WTC11 (cell line): ENCODE results near the gene CCDC71L. TPM values are rescaled to one million over a fixed set of nuclear protein-coding genes. Genes with fewer than 3 reads are reported as not detected.

Experiments used
- ATAC-seq: fragments of 200-7000 bp; cut with Tn5 transposase; 2 replicates; pipeline ENCODE4 v1.10.0; 2021; ENCODE audit warnings: mild to moderate bottlenecking, moderate library complexity
- CTCF ChIA-PET: fragments of 300-600 bp; sonication (Branson Sonifier 250); formaldehyde crosslinking; loops from one replicate; lab custom pipeline; 2021; ENCODE audit warnings: antibody characterized with exemption; lab: Charles Lee
- POLR2A ChIA-PET: fragments of 350-600 bp; sonication (Branson Sonifier 250); formaldehyde crosslinking; loops from one replicate; lab custom pipeline; 2021; ENCODE audit warnings: antibody characterized with exemption; lab: Charles Lee
- DNase-seq: peaks from one replicate; pipeline ENCODE4 v3.0.0; 2021; ENCODE audit warnings: low spot score
- H3K27ac Mint-ChIP-seq: 2 replicates; pipeline ENCODE4 v1.8.0; 2021; ENCODE audit warnings: mixed read lengths
- H3K27me3 Mint-ChIP-seq: 2 replicates; pipeline ENCODE4 v1.8.0; 2021; ENCODE audit warnings: low read depth, mild to moderate bottlenecking, moderate library complexity, mixed read lengths
- H3K36me3 Mint-ChIP-seq: 2 replicates; pipeline ENCODE4 v1.8.0; 2021; ENCODE audit warnings: mixed read lengths
- H3K4me1 Mint-ChIP-seq: 2 replicates; pipeline ENCODE4 v1.8.0; 2022; ENCODE audit warnings: mixed read lengths
- H3K4me3 Mint-ChIP-seq: 2 replicates; pipeline ENCODE4 v1.8.0; 2021; ENCODE audit warnings: mild to moderate bottlenecking, moderate library complexity, mixed read lengths
- H3K9me3 Mint-ChIP-seq: 2 replicates; pipeline ENCODE4 v1.8.0; 2021; ENCODE audit warnings: mixed read lengths
- ARID4B ChIP-seq: sonication (generic); formaldehyde crosslinking; IDR thresholded peaks from 2 replicates; pipeline ENCODE4 v1.8.0; 2023; ENCODE audit warnings: missing genetic modification reagents, mild to moderate bottlenecking, borderline replicate concordance
- CDX4 ChIP-seq: fragments of 250-450 bp; sonication (Bioruptor Pico); IDR thresholded peaks from 2 replicates; pipeline ENCODE4 v1.9.0; 2021; ENCODE audit warnings: moderate library complexity, mild to moderate bottlenecking, inconsistent platforms, borderline replicate concordance
- FOXP1 ChIP-seq: sonication (generic); formaldehyde crosslinking; IDR thresholded peaks from 2 replicates; pipeline ENCODE4 v1.8.0; 2022; ENCODE audit warnings: missing genetic modification reagents, mild to moderate bottlenecking, moderate library complexity, borderline replicate concordance
- JUN ChIP-seq: sonication (generic); formaldehyde crosslinking; IDR thresholded peaks from 2 replicates; pipeline ENCODE4 v1.8.0; 2023; ENCODE audit warnings: mild to moderate bottlenecking, missing genetic modification reagents
- NFATC4 ChIP-seq: fragments of 250-450 bp; sonication (Bioruptor Pico); IDR thresholded peaks from 2 replicates; pipeline ENCODE4 v1.9.0; 2021; ENCODE audit warnings: mild to moderate bottlenecking
- NFYB ChIP-seq: sonication (generic); formaldehyde crosslinking; conservative IDR thresholded peaks from 2 replicates; pipeline ENCODE4 v1.8.0; 2022; ENCODE audit warnings: low read depth, missing genetic modification reagents
- NR3C1 ChIP-seq: sonication (generic); formaldehyde crosslinking; conservative IDR thresholded peaks from 2 replicates; pipeline ENCODE4 v1.8.1; 2023; ENCODE audit warnings: low read depth, mild to moderate bottlenecking, missing genetic modification reagents
- PRRX2 ChIP-seq: fragments of 250-450 bp; sonication (Bioruptor Pico); IDR thresholded peaks from 2 replicates; pipeline ENCODE4 v1.8.0; 2021; ENCODE audit warnings: mild to moderate bottlenecking
- USF2 ChIP-seq: sonication (generic); formaldehyde crosslinking; IDR thresholded peaks from 2 replicates; pipeline ENCODE4 v1.8.1; 2023; ENCODE audit warnings: mild to moderate bottlenecking, missing genetic modification reagents, moderate library complexity
- ZNF138 ChIP-seq: sonication (generic); formaldehyde crosslinking; conservative IDR thresholded peaks from 2 replicates; pipeline ENCODE4 v1.8.1; 2022; ENCODE audit warnings: mild to moderate bottlenecking, moderate library complexity, missing genetic modification reagents
- ZNF219 ChIP-seq: sonication (generic); formaldehyde crosslinking; IDR thresholded peaks from 2 replicates; pipeline ENCODE4 v1.8.0; 2023; ENCODE audit warnings: missing genetic modification reagents, mild to moderate bottlenecking, borderline replicate concordance
- ZNF396 ChIP-seq: fragments of 250-450 bp; sonication (Bioruptor Pico); IDR thresholded peaks from 2 replicates; pipeline ENCODE4 v1.8.0; 2021; ENCODE audit warnings: mild to moderate bottlenecking, moderate library complexity, borderline replicate concordance
- ZNF423 ChIP-seq: fragments of 250-450 bp; sonication (Bioruptor Pico); IDR thresholded peaks from 2 replicates; pipeline ENCODE4 v2.1.2; 2022; ENCODE audit warnings: mild to moderate bottlenecking, moderate library complexity
- ZSCAN18 ChIP-seq: fragments of 250-450 bp; sonication (Bioruptor Pico); IDR thresholded peaks from 2 replicates; pipeline ENCODE4 v2.1.2; 2022; ENCODE audit warnings: mild to moderate bottlenecking, moderate library complexity
- total RNA-seq: library from RNA; stranded (reverse); gene quantifications from 3 replicates; pipeline ENCODE4 v1.2.3, GENCODE V29; 2021

CCDC71L gene
- total RNA-seq, 1 experiment from 2014 or later = 21.5 TPM

- ATAC-seq = no peak
- no peak overlapping the region for H3K4me3 Mint-ChIP-seq
Observed at GRCh38 chr7:106683941-106684340, 23.0 kb upstream of the CCDC71L start.

GRCh38 chr7:106681815-106682495, 21.0 kb upstream of the CCDC71L start:
- no peak overlapping the region for H3K27ac Mint-ChIP-seq
- ChIA-PET POLR2A (no interaction called here), CTCF (interaction anchor here (0.6 kb wide), 1 partner anchor 1343 kb away, joined by 3 read pairs; no protein-coding TSS in a partner anchor)
- H3K36me3 Mint-ChIP-seq = no peaks in the 10 kb centered on the region; the same call in 1 of the 2 replicates
- H3K9me3 Mint-ChIP-seq = peaks cover 12% of the 10 kb centered on the region
- H3K27me3 Mint-ChIP-seq = peaks cover 4% of the 10 kb centered on the region
- no peak for DNase-seq
- ATAC-seq = no peak
- TF ChIP-seq USF2 (CRISPR knock-in tag) (no peak), CDX4 (no peak), ZNF138 (CRISPR knock-in tag) (no peak), JUN (CRISPR knock-in tag) (no peak), ARID4B (CRISPR knock-in tag) (no peak), ZNF423 (CRISPR knock-in tag) (no peak), NFATC4 (CRISPR knock-in tag) (no peak), ZSCAN18 (CRISPR knock-in tag) (no peak), ZNF219 (CRISPR knock-in tag) (no peak)
- TF ChIP-seq, all 79 proteins: peak for 0
- Mint-ChIP-seq H3K4me1 (no peaks in the 10 kb centered on the region), H3K4me3 (no peak overlapping the region)

More at GRCh38 chr7:106683941-106684340, 23.0 kb upstream of the CCDC71L start:
- peaks cover 3% of the 10 kb centered on the region for H3K36me3 Mint-ChIP-seq
- no peak overlapping the region for H3K27ac Mint-ChIP-seq
- H3K27me3 Mint-ChIP-seq = peaks cover 15% of the 10 kb centered on the region
- H3K4me1 Mint-ChIP-seq = no peaks in the 10 kb centered on the region
- no peak for TF ChIP-seq FOXP1
- TF ChIP-seq PRRX2 (CRISPR knock-in tag) = no peak
- no peak for TF ChIP-seq NR3C1 (CRISPR knock-in tag)
- no peak for TF ChIP-seq ZNF396 (CRISPR knock-in tag)
- no peak for TF ChIP-seq NFYB (CRISPR knock-in tag)
- no peak for DNase-seq
- POLR2A ChIA-PET = no interaction called here
- H3K9me3 Mint-ChIP-seq = peaks cover 21% of the 10 kb centered on the region
- CTCF ChIA-PET = no interaction called here
